ENCODE measurements around the gene TMEM106C.

The TMEM106C gene
- 11.9 to 18.0 (median 13.0) reads per million in 3 donors for total RNA-seq

GRCh38 chr12:47963340-47964040 lies at the start of gene TMEM106C:
TMEM106C (plus strand) TSS chr12:47963596; CDS start chr12:47964237, 641 bp downstream.
- Histone ChIP-seq H3K9me3 (ENCODE audit: control insufficient read depth, low read length) (no peaks in the 10 kb centered on the region), H3K4me1 (ENCODE audit: control insufficient read depth, insufficient read depth, low read length, poor library complexity, severe bottlenecking) (peaks cover 3% of the 10 kb centered on the region), H3K27ac (ENCODE audit: insufficient read depth, low read length, poor library complexity, severe bottlenecking) (peak within 1 kb of the TSS; percentile 72), H3K27me3 (replicated peaks; ENCODE audit: control insufficient read depth, insufficient read depth, low read length, poor library complexity, severe bottlenecking) (no peaks in the 10 kb centered on the region), H3K36me3 (ENCODE audit: control insufficient read depth, insufficient read depth, low read length) (peaks cover 11% of the 10 kb centered on the region), H3K4me3 (ENCODE audit: insufficient read depth, low read depth, low read length, poor library complexity, severe bottlenecking) (peak within 1 kb of the TSS; percentile 99)
- peak; percentile 79 to 87 (median 82) for DNase-seq

DNA sequence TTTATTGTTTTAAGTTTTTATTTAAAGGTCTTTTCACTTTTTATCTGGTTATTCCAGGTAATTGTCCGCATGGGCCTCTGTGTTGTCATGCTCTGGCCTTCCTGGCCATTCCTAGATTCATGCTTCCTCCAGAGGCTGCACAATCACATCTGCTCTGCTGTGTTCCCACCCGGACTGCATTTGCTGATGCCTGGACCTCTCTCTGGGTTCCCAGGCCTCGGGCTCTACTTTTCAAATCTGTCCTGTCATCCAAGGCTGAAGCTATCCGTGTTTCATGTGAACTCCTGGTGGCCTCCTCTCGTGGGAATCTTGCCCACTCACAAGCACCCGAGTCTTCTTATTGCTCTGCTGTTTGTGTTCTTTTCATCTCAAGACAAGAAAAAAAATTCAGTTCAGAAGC lies 42.5 kb upstream of the TMEM106C start:
- no peak for DNase-seq
- Histone ChIP-seq H3K4me3 (ENCODE audit: insufficient read depth, low read depth, low read length, poor library complexity, severe bottlenecking) (no peak overlapping the region), H3K27me3 (replicated peaks; ENCODE audit: control insufficient read depth, insufficient read depth, low read length, poor library complexity, severe bottlenecking) (no peaks in the 10 kb centered on the region), H3K27ac (ENCODE audit: insufficient read depth, low read length, poor library complexity, severe bottlenecking) (no peak overlapping the region), H3K9me3 (ENCODE audit: control insufficient read depth, low read length) (no peaks in the 10 kb centered on the region), H3K4me1 (ENCODE audit: control insufficient read depth, insufficient read depth, low read length, poor library complexity, severe bottlenecking) (no peaks in the 10 kb centered on the region), H3K36me3 (ENCODE audit: control insufficient read depth, insufficient read depth, low read length) (no peaks in the 10 kb centered on the region)

GRCh38 chr12:47921907-47922306 lies 41.5 kb upstream of the TMEM106C start:
- Histone ChIP-seq H3K27ac (ENCODE audit: insufficient read depth, low read length, poor library complexity, severe bottlenecking) (no peak overlapping the region), H3K4me1 (ENCODE audit: control insufficient read depth, insufficient read depth, low read length, poor library complexity, severe bottlenecking) (no peaks in the 10 kb centered on the region), H3K27me3 (replicated peaks; ENCODE audit: control insufficient read depth, insufficient read depth, low read length, poor library complexity, severe bottlenecking) (no peaks in the 10 kb centered on the region), H3K4me3 (ENCODE audit: insufficient read depth, low read depth, low read length, poor library complexity, severe bottlenecking) (no peak overlapping the region), H3K9me3 (ENCODE audit: control insufficient read depth, low read length) (no peaks in the 10 kb centered on the region), H3K36me3 (ENCODE audit: control insufficient read depth, insufficient read depth, low read length) (no peaks in the 10 kb centered on the region)
- DNase-seq: no peak

DNA sequence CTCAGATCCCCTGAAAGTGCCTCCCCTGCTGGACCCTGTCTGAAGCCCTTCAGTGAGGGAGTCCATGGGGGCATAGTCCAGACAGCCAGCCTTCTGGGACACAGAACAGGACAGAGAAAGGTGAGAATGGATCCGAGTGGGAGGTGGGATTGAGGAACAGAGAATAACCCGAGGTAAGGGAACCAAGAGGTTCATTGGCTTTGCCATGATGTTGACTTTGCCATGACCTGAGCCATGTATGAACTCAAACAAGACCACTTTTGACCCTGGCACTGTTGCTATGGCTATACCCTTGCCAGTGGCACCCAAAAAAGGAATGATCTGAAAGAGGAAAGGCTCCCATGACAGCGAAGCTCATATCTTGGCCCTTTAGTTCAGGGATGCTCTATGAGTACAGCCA lies 36.0 kb upstream of the TMEM106C start:
- Histone ChIP-seq H3K4me3 (ENCODE audit: insufficient read depth, low read depth, low read length, poor library complexity, severe bottlenecking) (no peak overlapping the region), H3K9me3 (ENCODE audit: control insufficient read depth, low read length) (no peaks in the 10 kb centered on the region), H3K27me3 (replicated peaks; ENCODE audit: control insufficient read depth, insufficient read depth, low read length, poor library complexity, severe bottlenecking) (no peaks in the 10 kb centered on the region), H3K36me3 (ENCODE audit: control insufficient read depth, insufficient read depth, low read length) (no peaks in the 10 kb centered on the region), H3K4me1 (ENCODE audit: control insufficient read depth, insufficient read depth, low read length, poor library complexity, severe bottlenecking) (no peaks in the 10 kb centered on the region), H3K27ac (ENCODE audit: insufficient read depth, low read length, poor library complexity, severe bottlenecking) (no peak overlapping the region)
- no peak for DNase-seq

DNA sequence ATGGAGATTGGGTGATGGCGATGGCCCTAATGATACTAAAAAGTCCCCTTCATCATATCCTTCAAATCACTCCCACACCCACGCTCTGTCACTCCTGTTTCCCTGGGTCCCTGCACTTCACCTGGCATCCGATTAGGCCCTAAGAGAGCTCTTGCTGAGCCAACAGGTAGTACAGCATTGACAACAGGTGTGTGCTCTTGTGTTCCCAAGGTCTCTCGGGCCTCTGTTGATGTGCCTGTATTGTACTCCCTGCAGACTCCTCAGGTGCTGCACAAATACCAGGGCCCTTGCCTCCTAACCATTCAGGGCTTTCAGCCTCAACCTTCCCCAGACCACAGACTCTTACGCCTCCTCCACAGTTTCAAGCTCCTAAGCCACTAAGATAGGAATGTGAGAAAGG lies 32.8 kb upstream of the TMEM106C start:
- Histone ChIP-seq H3K27me3 (replicated peaks; ENCODE audit: control insufficient read depth, insufficient read depth, low read length, poor library complexity, severe bottlenecking) (no peaks in the 10 kb centered on the region), H3K4me1 (ENCODE audit: control insufficient read depth, insufficient read depth, low read length, poor library complexity, severe bottlenecking) (no peaks in the 10 kb centered on the region), H3K27ac (ENCODE audit: insufficient read depth, low read length, poor library complexity, severe bottlenecking) (no peak overlapping the region), H3K9me3 (ENCODE audit: control insufficient read depth, low read length) (no peaks in the 10 kb centered on the region), H3K36me3 (ENCODE audit: control insufficient read depth, insufficient read depth, low read length) (no peaks in the 10 kb centered on the region), H3K4me3 (ENCODE audit: insufficient read depth, low read depth, low read length, poor library complexity, severe bottlenecking) (no peak overlapping the region)
- DNase-seq: no peak

DNA sequence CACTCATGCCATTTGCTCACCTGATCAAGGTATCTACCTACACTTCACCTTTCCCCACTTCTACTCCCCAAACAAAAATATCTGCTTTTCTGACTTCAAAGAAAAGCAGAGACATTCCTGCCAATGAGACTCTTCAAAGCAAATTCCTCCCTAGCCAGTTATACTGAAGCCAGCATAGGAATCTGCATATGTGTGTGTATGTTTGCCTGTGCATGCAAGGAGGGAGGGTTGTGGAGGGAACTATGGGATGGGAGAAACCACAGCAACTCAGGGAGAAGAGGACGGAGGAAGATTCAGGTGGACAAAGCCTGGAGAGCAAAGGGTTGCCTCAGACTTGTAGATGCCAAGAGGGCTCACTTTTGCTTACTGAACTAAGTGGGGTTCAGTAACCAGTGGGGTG lies 32.2 kb upstream of the TMEM106C start:
- DNase-seq: no peak
- no peaks in the 10 kb centered on the region for H3K9me3 ChIP-seq (ENCODE audit: control insufficient read depth, low read length)

DNA sequence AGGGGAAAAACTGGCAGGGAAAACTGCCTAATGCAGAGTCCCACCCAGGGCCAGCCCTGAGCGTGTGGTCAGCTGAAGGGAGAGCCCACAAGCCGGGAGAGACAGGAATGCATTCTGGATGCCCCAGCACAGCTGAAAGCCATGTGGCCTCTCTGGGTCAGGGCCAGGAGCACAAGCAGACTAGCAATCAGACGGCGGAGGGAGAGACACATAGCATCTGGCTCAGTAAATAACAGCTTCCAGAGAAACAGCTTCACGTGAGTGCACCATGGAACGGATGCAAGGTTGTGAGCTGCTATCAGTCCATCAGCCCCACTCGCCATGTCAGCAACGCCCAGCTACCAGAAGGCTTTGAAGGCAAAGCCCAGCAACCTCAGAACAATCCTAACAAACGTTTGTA lies 28.2 kb upstream of the TMEM106C start:
- Histone ChIP-seq H3K27ac (ENCODE audit: insufficient read depth, low read length, poor library complexity, severe bottlenecking) (no peak overlapping the region), H3K4me3 (ENCODE audit: insufficient read depth, low read depth, low read length, poor library complexity, severe bottlenecking) (no peak overlapping the region), H3K27me3 (replicated peaks; ENCODE audit: control insufficient read depth, insufficient read depth, low read length, poor library complexity, severe bottlenecking) (no peaks in the 10 kb centered on the region), H3K4me1 (ENCODE audit: control insufficient read depth, insufficient read depth, low read length, poor library complexity, severe bottlenecking) (no peaks in the 10 kb centered on the region), H3K9me3 (ENCODE audit: control insufficient read depth, low read length) (no peaks in the 10 kb centered on the region), H3K36me3 (ENCODE audit: control insufficient read depth, insufficient read depth, low read length) (no peaks in the 10 kb centered on the region)
- no peak for DNase-seq

More for the DNA sequence above, 32.2 kb upstream of the TMEM106C start:
- Histone ChIP-seq H3K4me3 (ENCODE audit: insufficient read depth, low read depth, low read length, poor library complexity, severe bottlenecking) (no peak overlapping the region), H3K27ac (ENCODE audit: insufficient read depth, low read length, poor library complexity, severe bottlenecking) (no peak overlapping the region), H3K4me1 (ENCODE audit: control insufficient read depth, insufficient read depth, low read length, poor library complexity, severe bottlenecking) (no peaks in the 10 kb centered on the region), H3K27me3 (replicated peaks; ENCODE audit: control insufficient read depth, insufficient read depth, low read length, poor library complexity, severe bottlenecking) (no peaks in the 10 kb centered on the region), H3K36me3 (ENCODE audit: control insufficient read depth, insufficient read depth, low read length) (no peaks in the 10 kb centered on the region)

DNA sequence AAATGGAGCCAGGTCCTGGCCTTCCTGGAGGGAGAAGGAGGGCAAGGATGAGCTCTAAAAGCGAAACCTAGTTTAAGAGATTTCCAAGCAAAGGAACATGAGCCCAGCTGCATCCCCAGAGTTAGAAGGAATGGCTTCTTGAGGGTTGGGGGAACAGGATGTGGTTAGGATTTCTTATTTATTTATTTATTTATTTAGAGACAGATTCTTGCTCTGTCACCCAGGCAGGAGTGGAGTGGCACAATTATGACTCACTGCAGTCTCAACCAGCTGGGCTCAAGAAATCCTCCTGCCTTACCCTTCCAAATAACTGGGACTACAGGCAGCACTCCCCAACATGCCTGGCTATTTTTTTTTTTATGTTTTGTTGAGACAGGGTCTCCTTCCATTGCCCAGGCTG lies 25.3 kb upstream of the TMEM106C start:
- no peak overlapping the region for H3K27ac ChIP-seq (ENCODE audit: insufficient read depth, low read length, poor library complexity, severe bottlenecking)
- peaks cover 2% of the 10 kb centered on the region for H3K27me3 ChIP-seq (replicated peaks; ENCODE audit: control insufficient read depth, insufficient read depth, low read length, poor library complexity, severe bottlenecking)
- no peaks in the 10 kb centered on the region for H3K4me1 ChIP-seq (ENCODE audit: control insufficient read depth, insufficient read depth, low read length, poor library complexity, severe bottlenecking)
- no peak for DNase-seq
- no peaks in the 10 kb centered on the region for H3K9me3 ChIP-seq (ENCODE audit: control insufficient read depth, low read length)
- H3K36me3 ChIP-seq (ENCODE audit: control insufficient read depth, insufficient read depth, low read length): no peaks in the 10 kb centered on the region
- no peak overlapping the region for H3K4me3 ChIP-seq (ENCODE audit: insufficient read depth, low read depth, low read length, poor library complexity, severe bottlenecking)

- no peaks in the 10 kb centered on the region for H3K9me3 ChIP-seq (ENCODE audit: control insufficient read depth, low read length)
- no peaks in the 10 kb centered on the region for H3K36me3 ChIP-seq (ENCODE audit: control insufficient read depth, insufficient read depth, low read length)
- H3K4me3 ChIP-seq (ENCODE audit: insufficient read depth, low read depth, low read length, poor library complexity, severe bottlenecking): no peak overlapping the region
- H3K4me1 ChIP-seq (ENCODE audit: control insufficient read depth, insufficient read depth, low read length, poor library complexity, severe bottlenecking): no peaks in the 10 kb centered on the region
- no peak overlapping the region for H3K27ac ChIP-seq (ENCODE audit: insufficient read depth, low read length, poor library complexity, severe bottlenecking)
- DNase-seq: no peak
- peaks cover 5% of the 10 kb centered on the region for H3K27me3 ChIP-seq (replicated peaks; ENCODE audit: control insufficient read depth, insufficient read depth, low read length, poor library complexity, severe bottlenecking)
Measured at GRCh38 chr12:47938594-47938993, 24.8 kb upstream of the TMEM106C start.

GRCh38 chr12:47939009-47939601 lies 24.3 kb upstream of the TMEM106C start:
- no peak overlapping the region for H3K4me3 ChIP-seq (ENCODE audit: insufficient read depth, low read depth, low read length, poor library complexity, severe bottlenecking)
- no peaks in the 10 kb centered on the region for H3K36me3 ChIP-seq (ENCODE audit: control insufficient read depth, insufficient read depth, low read length)
- no peak for DNase-seq
- H3K9me3 ChIP-seq (ENCODE audit: control insufficient read depth, low read length): no peaks in the 10 kb centered on the region
- no peaks in the 10 kb centered on the region for H3K4me1 ChIP-seq (ENCODE audit: control insufficient read depth, insufficient read depth, low read length, poor library complexity, severe bottlenecking)
- no peak overlapping the region for H3K27ac ChIP-seq (ENCODE audit: insufficient read depth, low read length, poor library complexity, severe bottlenecking)
- H3K27me3 ChIP-seq (replicated peaks; ENCODE audit: control insufficient read depth, insufficient read depth, low read length, poor library complexity, severe bottlenecking): peaks cover 5% of the 10 kb centered on the region

Data from effector memory CD4-positive, alpha-beta T cell (primary cell).